ENCODE measurements around the gene UQCRH. TPM values are rescaled to one million over a fixed set of nuclear protein-coding genes. Genes with fewer than 3 reads are reported as not detected.

UQCRH gene
- total RNA-seq, 3 donors from 2014 or later, result 266 to 387 (median 282) TPM

DNA sequence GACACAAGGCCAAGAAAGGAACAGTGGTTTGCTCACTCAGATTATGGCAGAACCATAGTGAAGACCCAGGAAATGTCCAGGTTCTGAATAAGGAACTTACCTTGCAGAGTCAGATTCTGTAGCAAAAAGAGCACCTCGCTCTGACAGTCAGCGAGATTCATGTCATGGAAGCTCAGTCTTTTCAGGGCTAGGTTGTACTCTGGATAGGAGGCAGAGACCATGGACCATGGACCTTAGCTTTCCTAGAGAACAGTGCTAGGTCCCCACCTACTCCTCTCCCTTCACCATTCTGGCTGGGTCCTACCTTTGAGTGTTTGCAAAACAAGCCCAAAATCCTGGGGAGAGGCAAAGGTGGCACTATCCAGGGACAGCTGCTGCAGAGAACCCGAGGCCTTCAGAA, 23.4 kb upstream of the UQCRH start:
- DNase-seq (no peak), ATAC-seq (no peak)
- TF ChIP-seq, protein P1, sequence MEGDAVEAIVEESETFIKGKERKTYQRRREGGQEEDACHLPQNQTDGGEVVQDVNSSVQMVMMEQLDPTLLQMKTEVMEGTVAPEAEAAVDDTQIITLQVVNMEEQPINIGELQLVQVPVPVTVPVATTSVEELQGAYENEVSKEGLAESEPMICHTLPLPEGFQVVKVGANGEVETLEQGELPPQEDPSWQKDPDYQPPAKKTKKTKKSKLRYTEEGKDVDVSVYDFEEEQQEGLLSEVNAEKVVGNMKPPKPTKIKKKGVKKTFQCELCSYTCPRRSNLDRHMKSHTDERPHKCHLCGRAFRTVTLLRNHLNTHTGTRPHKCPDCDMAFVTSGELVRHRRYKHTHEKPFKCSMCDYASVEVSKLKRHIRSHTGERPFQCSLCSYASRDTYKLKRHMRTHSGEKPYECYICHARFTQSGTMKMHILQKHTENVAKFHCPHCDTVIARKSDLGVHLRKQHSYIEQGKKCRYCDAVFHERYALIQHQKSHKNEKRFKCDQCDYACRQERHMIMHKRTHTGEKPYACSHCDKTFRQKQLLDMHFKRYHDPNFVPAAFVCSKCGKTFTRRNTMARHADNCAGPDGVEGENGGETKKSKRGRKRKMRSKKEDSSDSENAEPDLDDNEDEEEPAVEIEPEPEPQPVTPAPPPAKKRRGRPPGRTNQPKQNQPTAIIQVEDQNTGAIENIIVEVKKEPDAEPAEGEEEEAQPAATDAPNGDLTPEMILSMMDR (IDR thresholded peaks at IDR 0.05), result no peak
- Histone ChIP-seq H3K36me3 (ENCODE audit: low read depth) (peaks cover 3% of the 10 kb centered on the region), H3K9me3 (no peaks in the 10 kb centered on the region), H3K4me1 (ENCODE audit: low read depth) (no peaks in the 10 kb centered on the region), H3K4me3 (no peak overlapping the region)
- intact Hi-C loops (cut with DNase I, micrococcal nuclease), result no loop called here

DNA sequence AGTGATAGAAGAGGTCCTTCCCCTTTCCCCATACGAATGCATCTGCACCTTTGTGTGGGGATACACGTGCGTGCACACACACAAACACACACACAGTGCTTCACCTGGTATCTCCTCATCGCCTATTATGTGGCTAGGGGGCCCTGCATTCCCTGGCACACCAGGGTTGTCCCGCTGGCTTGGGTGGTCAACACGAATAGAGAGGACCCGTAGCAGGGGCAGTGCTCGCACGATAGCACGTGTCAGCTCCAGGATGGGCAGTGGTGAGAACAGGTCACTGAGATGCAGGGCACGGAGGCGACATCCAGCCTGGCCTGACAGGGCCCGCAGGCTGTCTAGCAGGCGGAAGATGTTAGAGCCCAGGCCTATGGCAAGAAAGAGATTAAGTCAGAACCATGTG, 22.5 kb upstream of the UQCRH start:
- Histone ChIP-seq H3K4me1 (ENCODE audit: low read depth) (no peaks in the 10 kb centered on the region), H3K36me3 (ENCODE audit: low read depth) (peaks cover 3% of the 10 kb centered on the region), H3K9me3 (no peaks in the 10 kb centered on the region), H3K4me3 (no peak overlapping the region)
- no peak for ATAC-seq
- intact Hi-C loops (cut with DNase I, micrococcal nuclease), result no loop called here
- TF ChIP-seq, protein P1 (IDR thresholded peaks at IDR 0.05), result no peak
- no peak for DNase-seq

DNA sequence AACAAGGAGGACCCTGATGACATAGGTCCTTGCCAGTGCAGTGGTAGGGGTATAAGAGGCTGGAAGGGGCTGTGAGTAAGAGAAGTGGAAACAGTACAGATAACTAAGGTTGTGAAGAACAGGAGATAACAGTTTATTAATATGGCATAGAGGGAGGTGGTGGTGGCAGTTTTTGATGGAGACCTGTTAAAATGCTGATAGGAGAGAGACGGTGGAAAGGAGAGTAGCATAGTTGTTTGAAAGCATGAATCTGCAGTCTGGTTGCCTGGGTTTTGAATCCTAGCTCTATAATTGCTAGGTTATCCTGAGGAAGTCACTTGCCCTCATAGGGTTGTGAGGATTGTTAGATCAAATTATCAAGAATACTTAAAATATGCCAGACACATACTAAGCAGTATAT, 19.4 kb upstream of the UQCRH start:
- DNase-seq (no peak), ATAC-seq (no peak)
- Histone ChIP-seq H3K36me3 (ENCODE audit: low read depth) (peaks cover 3% of the 10 kb centered on the region), H3K4me3 (no peak overlapping the region), H3K9me3 (no peaks in the 10 kb centered on the region), H3K4me1 (ENCODE audit: low read depth) (no peaks in the 10 kb centered on the region)
- TF ChIP-seq, protein P1 (IDR thresholded peaks at IDR 0.05), result no peak
- intact Hi-C loops (cut with DNase I, micrococcal nuclease), result no loop called here

DNA sequence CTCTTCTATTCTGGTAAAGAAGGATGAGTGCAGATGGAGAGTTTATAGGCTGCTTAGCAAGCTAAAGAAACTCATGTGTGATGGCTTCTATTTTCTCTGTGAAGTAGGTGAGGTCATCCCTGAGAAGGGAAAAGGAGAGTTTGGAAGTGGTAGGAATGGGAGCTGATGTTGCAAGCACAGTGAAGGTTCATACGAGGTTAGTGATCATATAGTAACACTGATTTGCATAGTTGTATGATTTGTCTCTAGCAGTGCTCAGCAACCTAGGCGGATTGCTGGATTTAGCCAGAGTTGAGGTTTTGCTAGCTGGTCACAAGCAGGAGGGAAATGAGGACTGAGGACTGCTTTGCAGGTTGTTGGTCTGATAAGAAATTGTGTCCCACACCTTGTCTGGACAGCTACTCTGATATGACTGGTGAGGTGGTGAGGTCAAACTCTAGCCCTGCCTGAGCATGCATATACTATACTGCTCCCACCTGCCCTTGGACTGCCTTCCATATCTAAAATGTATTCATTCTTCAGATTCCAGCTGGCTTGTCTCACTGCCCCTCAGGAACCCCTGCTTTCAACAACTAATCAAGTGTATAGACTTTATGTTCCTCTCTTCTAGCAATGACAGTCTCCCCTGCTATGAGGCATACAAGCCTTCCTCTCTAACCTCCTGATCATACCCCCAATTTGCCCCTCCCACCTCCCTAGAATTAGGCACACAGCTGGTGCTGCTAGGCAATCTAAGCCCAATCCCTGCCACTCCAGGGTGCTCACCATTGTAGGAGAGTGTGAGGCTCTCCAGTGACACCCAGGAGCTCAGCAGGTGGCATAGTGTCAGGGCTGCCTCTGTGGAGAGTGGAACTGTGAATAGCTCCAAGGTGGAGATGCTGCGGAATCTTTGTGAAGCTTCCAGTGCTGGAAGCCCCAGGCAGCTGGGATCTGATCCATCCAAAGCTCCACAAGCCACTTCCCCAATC, 18.6 kb upstream of the UQCRH start:
- DNase-seq (no peak), ATAC-seq (no peak)
- H3K4me3 ChIP-seq, result no peak overlapping the region
- TF ChIP-seq, protein P1 (IDR thresholded peaks at IDR 0.05), result no peak
- no peaks in the 10 kb centered on the region for H3K4me1 ChIP-seq (ENCODE audit: low read depth)
- H3K9me3 ChIP-seq, result no peaks in the 10 kb centered on the region
- intact Hi-C loops (cut with DNase I, micrococcal nuclease), result no loop called here
- H3K36me3 ChIP-seq (ENCODE audit: low read depth), result peaks cover 3% of the 10 kb centered on the region

DNA sequence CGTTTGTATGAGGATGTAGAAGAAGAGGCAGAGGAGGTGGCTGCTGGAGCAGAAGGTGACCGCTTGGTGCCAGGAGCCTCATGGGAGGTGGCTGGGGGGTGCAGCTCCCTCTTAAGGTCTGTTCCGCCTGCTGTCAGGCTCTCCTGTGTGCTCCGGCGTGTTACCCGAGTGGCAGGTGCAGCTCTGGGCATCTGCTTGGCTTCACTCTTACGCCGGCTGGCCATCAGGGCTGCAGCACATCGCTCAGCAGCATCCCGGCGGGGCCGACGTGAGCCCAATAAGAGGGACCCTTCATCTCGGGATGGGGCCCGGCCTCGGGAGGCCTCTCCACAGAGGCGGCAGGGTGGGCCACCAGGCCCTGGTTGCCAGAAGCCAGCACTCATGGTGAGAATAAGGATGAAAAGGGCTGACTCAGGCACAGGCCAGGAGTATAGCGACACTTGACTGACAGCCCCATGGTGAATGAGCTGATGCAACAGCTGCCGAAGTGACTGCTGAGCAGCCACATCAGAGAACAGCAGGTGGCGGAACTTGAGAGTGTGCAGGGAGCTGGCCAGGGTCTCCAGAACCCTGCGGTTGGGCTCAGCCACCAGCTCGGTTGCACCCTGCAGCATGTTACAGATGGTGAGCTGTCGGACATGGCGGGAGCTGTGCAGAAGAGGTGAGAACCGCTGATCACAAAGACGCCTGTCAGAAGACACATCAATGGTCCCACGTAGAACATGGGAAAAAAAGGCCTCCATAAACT, 17.6 kb upstream of the UQCRH start:
- DNase-seq (no peak), ATAC-seq (peak; percentile 18)
- Histone ChIP-seq H3K9me3 (no peaks in the 10 kb centered on the region), H3K4me1 (ENCODE audit: low read depth) (no peaks in the 10 kb centered on the region), H3K36me3 (ENCODE audit: low read depth) (peaks cover 3% of the 10 kb centered on the region), H3K4me3 (no peak overlapping the region)
- TF ChIP-seq, protein P1 (IDR thresholded peaks at IDR 0.05), result no peak
- intact Hi-C loops (cut with DNase I, micrococcal nuclease), result no loop called here

Data from mucosa of descending colon (tissue), 3 donors.